Measurements from ENCODE around the gene FARP1. TPM values are rescaled to one million over a fixed set of nuclear protein-coding genes. Genes with fewer than 3 reads are reported as not detected.

The FARP1 gene
- total RNA-seq, 1 donor from 2014 or later, result 110 TPM

DNA sequence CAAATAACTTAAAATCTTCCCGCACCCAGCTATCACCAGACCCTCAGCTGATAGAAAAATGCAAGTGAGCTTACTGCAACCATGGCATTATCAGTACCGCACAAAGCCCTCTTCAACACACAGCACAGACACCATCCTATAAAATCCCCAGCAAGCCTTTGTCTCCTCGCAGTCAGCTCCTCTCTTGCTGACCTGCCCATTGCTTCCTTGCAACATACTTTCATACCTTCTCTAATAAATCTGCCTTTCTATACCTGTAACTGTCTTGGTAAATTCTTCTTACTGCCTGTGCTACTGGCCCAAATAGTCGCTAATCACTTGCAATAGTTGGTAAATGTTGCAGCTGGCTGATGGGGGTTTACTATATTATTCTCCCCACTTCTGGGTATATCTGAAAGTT is 43.3 kb upstream of the FARP1 start:
- Histone ChIP-seq H3K27ac (no peak overlapping the region), H3K27me3 (ENCODE audit: low read depth) (no peaks in the 10 kb centered on the region), H3K9me3 (no peaks in the 10 kb centered on the region), H3K4me3 (no peak overlapping the region), H3K36me3 (no peaks in the 10 kb centered on the region), H3K4me1 (no peaks in the 10 kb centered on the region)
- DNase-seq (no peak), ATAC-seq (no peak)
- TF ChIP-seq, protein P1, sequence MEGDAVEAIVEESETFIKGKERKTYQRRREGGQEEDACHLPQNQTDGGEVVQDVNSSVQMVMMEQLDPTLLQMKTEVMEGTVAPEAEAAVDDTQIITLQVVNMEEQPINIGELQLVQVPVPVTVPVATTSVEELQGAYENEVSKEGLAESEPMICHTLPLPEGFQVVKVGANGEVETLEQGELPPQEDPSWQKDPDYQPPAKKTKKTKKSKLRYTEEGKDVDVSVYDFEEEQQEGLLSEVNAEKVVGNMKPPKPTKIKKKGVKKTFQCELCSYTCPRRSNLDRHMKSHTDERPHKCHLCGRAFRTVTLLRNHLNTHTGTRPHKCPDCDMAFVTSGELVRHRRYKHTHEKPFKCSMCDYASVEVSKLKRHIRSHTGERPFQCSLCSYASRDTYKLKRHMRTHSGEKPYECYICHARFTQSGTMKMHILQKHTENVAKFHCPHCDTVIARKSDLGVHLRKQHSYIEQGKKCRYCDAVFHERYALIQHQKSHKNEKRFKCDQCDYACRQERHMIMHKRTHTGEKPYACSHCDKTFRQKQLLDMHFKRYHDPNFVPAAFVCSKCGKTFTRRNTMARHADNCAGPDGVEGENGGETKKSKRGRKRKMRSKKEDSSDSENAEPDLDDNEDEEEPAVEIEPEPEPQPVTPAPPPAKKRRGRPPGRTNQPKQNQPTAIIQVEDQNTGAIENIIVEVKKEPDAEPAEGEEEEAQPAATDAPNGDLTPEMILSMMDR (IDR thresholded peaks at IDR 0.05), result no peak
- intact Hi-C loops (cut with DNase I), result no loop called here

DNA sequence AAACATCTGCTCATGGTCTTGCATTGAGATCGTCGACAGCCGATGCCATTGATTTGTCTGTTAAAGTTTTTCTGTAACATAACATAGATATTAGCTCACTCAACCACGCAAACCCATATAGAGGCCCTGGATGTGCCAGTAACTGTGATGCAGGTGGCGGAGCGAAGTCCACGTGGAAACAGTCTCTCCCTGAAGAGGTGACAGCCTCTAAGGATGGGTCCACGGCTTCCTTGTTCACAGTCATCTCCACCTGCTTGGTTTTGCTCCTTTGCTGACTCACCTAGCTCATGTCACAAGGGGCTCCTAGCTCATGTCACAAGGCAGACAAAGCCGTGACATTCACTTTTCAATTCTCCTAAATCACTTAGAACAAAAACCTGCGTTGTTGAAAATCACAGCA is 42.4 kb upstream of the FARP1 start:
- Histone ChIP-seq H3K9me3 (no peaks in the 10 kb centered on the region), H3K36me3 (no peaks in the 10 kb centered on the region), H3K27me3 (ENCODE audit: low read depth) (no peaks in the 10 kb centered on the region), H3K4me3 (no peak overlapping the region), H3K4me1 (no peaks in the 10 kb centered on the region), H3K27ac (no peak overlapping the region)
- intact Hi-C loops (cut with DNase I), result no loop called here
- ATAC-seq, result no peak
- DNase-seq, result no peak
- TF ChIP-seq, protein P1 (IDR thresholded peaks at IDR 0.05), result no peak

DNA sequence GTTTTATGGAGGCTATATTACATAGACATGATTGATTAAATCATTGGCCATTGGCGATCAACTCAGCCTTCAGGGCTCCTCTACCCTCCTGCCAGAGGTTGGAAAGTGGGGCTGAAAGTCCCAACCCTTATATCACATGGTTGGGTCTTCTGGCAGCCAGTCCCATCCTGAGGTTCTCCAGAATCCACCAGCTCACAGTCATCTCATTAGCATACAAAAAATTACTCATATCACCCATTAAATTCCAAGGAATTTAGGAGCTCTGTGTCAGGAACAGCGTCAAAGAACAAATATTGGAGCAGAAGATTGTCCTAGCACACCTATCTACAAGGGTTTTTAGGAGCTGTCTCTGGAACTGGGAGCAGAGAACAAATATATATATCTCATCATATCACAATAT is 39.4 kb upstream of the FARP1 start:
- no peaks in the 10 kb centered on the region for H3K9me3 ChIP-seq
- no peak overlapping the region for H3K27ac ChIP-seq
- intact Hi-C loops (cut with DNase I), result no loop called here
- ATAC-seq (no peak), DNase-seq (no peak)
- no peaks in the 10 kb centered on the region for H3K4me1 ChIP-seq
- H3K36me3 ChIP-seq, result no peaks in the 10 kb centered on the region
- TF ChIP-seq, protein P1 (IDR thresholded peaks at IDR 0.05), result no peak
- no peak overlapping the region for H3K4me3 ChIP-seq
- H3K27me3 ChIP-seq (ENCODE audit: low read depth), result no peaks in the 10 kb centered on the region

DNA sequence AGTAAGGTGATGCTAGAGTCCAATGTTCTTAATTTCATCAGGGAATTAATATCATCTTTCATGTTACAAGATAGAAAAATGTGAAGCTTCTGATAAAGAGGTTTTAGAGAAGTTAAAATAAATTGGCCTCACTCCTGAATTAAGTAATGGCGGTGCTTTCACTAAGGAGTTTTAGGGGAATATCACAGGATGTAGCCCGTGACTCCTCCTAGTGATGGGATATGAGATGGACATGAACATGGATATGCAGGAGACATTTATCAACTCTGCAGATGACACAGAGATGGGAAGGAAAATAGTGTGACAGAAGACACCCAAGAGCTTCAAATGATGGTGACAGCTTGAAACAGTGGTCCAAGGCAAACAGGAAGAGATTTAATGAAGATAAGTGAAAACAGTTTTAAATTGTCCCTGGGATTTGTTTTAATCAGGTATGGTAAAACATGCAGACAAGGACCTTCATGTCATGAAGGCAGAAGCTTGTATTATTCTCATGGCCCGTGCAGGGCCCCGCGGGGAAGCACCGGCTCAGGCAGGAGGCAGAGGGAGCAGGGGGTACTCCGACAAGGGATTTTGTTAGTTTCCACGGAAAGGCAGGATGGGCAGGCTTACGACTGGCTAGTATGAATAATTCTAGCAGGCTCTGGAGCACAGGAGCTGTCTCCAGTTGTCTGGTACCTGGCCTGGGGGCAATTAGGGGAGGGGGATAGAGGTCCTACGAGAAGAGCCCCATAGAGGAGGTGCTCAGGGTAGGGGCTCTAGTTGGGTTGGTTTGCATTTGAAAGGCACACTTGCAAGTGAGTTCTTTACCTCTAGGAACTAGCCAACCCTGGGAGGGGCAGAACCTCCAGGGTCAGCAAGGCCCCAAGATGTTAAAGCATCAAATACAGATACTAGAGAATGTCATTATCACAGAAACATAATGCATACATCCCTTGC is 38.7 kb upstream of the FARP1 start:
- DNase-seq (no peak), ATAC-seq (no peak)
- intact Hi-C loops (cut with DNase I), result no loop called here
- Histone ChIP-seq H3K4me1 (no peaks in the 10 kb centered on the region), H3K9me3 (no peaks in the 10 kb centered on the region), H3K27ac (no peak overlapping the region), H3K4me3 (no peak overlapping the region), H3K36me3 (no peaks in the 10 kb centered on the region), H3K27me3 (ENCODE audit: low read depth) (no peaks in the 10 kb centered on the region)
- TF ChIP-seq, protein P1 (IDR thresholded peaks at IDR 0.05), result no peak

DNA sequence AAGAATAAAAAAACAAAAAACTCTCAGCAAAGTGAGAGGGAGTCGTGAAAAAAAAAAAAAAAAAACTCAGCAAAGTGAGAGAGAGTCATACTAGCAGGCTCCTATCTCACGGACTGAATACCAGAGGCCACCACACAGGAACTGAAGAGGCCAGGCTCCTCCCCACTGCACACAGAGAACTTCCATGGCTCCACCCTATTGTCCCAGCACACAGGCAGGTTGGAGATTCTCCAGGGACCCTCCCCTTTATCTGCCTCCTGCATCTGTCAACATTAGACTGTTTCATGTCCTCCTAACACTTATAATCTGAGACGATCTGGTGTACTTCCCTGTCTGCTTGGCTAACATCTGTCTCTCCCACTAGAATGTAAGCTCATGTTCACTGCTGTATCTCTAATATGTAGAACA is 37.0 kb upstream of the FARP1 start:
- Histone ChIP-seq H3K4me3 (no peak overlapping the region), H3K9me3 (no peaks in the 10 kb centered on the region), H3K27ac (no peak overlapping the region), H3K27me3 (ENCODE audit: low read depth) (no peaks in the 10 kb centered on the region), H3K4me1 (no peaks in the 10 kb centered on the region), H3K36me3 (no peaks in the 10 kb centered on the region)
- ATAC-seq (peak; percentile 53 to 82), DNase-seq (no peak)
- intact Hi-C loops (cut with DNase I), result no loop called here
- TF ChIP-seq, protein P1 (IDR thresholded peaks at IDR 0.05), result no peak

Data from lower lobe of right lung (tissue), 2 donors.